Suppressor macrophage treated with lipopolysaccharide for 1 hour (primary cell): ENCODE results near the gene DAAM2.

Experiments
- DNase-seq, 3 donors: peaks; one replicate each; pipeline ENCODE4 v3.0.0-alpha.2; 2020 to 2022

Gene DAAM2

GRCh38 chr6:39913391-39913916 lies 121.3 kb downstream of the DAAM2 start:
- DNase-seq: no peak

DNA sequence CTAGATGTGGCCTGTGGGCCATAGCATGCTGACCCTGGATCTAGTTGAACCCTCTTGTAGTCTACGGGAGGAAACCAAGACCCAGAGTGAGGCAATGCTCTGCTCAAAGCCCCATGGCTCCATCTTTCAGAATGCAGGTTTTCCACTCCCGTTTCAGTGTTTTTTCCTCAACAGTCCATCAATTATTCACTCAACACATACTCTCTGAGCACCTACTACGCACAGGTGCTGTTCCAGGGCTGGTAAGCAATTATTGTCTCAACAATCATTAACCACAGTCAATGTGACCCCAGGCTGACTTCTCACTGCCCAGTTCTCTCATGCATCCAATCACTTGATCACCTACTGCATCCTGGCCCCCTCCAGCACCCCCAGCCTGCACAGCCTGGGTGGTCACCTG lies 122.1 kb downstream of the DAAM2 start:
- DNase-seq: no peak

GRCh38 chr6:39915866-39916265 lies 123.7 kb downstream of the DAAM2 start:
- no peak for DNase-seq

GRCh38 chr6:39917329-39917728 lies 125.2 kb downstream of the DAAM2 start:
- no peak for DNase-seq

GRCh38 chr6:39917981-39918380 lies 125.8 kb downstream of the DAAM2 start:
- no peak for DNase-seq

DNA sequence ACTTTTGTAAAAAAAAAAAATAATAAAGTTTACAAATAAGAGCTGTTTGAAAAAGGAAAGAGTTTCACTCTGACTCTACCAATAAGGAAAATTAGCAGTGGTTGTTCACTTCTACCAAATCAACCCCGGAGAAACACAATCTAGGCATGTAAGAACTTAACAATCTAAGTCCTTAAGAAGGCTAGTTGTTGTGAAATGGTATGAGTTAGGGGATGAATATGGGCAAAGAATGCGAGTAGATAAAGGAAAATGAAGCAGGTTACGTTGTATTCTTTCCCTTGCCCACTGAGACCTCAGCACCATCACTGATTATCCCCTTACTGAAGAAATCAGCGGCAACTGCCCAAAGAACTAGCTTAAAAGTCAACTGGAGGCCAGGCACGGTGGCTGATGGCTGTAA lies 126.7 kb downstream of the DAAM2 start:
- DNase-seq: no peak

DNA sequence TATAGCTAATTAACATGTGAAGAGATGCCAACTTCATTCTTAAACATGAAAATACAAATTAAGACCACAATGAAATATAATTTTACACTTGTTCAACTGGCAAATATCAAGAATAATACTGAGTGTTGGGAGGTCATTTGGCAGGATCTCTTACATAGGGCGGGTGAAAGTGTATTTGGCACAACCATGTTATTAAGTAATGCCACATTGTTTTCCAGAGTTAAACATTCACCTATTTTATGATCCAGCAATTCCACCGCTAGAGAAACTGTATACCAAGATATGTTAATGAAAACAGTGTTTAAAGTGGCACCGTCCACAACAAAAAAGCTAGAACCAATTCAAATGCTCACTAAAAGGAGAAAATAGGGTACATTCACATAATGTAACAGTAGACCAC lies 128.0 kb downstream of the DAAM2 start:
- DNase-seq: no peak

GRCh38 chr6:39922821-39923220 lies 130.6 kb downstream of the DAAM2 start:
- DNase-seq: no peak

GRCh38 chr6:39923394-39923793 lies 131.2 kb downstream of the DAAM2 start:
- no peak for DNase-seq

DNA sequence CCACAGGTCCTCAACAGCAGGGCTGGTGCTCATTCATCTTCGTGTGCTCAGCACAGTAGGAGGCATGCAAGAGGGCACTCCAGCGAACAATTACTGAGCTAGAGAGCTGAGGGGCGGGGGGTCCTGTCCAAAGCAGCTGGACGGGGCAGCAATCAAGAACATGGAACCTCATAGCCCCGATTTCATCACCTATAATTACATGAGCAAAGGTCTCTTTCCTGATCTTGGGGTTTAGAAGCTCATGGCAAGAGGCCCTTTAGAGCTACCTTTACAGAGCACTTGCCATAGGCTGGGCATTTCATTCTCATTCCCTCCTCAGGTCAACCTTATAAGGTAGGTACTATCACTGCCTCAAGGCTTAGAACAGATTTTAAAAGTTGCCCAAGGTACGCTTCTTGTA lies 131.7 kb downstream of the DAAM2 start:
- no peak for DNase-seq

GRCh38 chr6:39924283-39924682 lies 132.1 kb downstream of the DAAM2 start:
- no peak for DNase-seq

DNA sequence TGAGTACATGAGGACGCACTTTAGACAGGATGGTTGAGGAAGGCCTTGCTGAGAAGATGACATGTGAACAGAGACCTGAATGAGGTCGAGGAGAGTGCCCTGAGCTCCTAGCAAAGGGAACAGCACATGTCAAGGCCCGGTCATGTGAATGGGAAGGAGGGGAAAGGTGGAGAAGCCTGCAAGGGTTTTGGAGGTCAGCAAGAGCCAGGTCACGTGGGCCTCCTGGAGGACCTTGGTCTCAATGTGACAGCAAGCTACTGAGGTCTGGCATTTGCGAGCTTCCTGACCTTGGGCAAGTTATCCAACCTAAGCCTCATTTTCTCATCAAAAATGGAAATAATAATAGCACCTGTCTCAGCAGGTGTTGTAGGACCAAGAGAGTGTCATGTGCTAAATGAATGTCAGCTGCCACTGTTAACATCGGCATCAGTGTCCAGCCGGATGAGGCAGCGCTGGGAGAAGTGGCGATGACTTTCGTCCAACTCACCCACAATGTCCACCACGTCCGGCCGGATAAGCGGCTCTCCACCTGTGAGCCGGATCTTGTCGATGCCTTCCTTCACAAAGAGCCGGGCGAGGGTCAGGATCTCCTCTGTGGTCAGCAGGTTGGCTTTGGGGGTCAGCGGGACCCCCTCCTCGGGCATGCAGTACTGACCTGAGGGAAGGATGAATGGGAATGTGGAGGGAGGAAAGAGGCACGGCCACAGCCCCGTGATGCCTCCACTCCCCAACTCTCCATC lies 133.2 kb downstream of the DAAM2 start:
- no peak for DNase-seq

DNA sequence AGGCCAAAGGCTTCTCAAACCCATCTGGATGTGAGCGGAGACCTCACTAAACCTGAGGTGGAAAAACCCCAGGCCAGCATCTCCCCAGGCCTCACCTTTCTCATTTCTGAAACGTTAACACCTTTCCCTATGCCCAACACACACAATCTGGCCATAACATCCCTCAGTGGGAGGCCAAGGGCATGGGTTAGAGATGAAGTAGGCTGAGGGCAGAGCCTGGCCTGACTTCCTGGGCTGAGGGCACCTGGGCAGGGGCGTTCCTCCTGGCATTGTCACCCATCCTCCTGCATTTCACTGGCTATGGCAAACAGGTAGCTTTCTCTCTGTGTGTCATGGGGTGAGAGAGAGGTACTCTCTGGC lies 133.7 kb downstream of the DAAM2 start:
- no peak for DNase-seq

DNA sequence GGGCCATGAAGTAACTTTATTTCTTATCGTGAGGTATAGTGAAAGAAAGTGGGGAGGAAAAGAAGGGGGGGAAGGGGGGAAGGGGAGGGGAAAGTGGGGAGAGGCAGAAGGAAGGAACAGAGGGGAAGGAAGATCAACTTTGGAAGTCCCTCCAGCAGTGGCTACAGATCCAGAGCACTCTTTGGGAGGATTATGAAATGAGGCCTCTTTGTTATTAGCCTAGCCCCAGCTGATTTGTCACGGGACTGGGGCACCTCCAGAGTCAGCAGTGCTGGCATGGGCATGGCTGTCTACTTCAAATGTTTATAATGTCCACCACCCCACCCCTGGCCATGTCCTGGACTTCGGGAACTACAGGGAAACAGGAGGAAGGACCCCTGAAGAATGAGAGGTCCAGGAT lies 134.5 kb downstream of the DAAM2 start:
- no peak for DNase-seq

GRCh38 chr6:39927159-39927558 lies 135.0 kb downstream of the DAAM2 start:
- DNase-seq: no peak

GRCh38 chr6:39929039-39929732 lies 137.0 kb downstream of the DAAM2 start:
- no peak for DNase-seq

DNA sequence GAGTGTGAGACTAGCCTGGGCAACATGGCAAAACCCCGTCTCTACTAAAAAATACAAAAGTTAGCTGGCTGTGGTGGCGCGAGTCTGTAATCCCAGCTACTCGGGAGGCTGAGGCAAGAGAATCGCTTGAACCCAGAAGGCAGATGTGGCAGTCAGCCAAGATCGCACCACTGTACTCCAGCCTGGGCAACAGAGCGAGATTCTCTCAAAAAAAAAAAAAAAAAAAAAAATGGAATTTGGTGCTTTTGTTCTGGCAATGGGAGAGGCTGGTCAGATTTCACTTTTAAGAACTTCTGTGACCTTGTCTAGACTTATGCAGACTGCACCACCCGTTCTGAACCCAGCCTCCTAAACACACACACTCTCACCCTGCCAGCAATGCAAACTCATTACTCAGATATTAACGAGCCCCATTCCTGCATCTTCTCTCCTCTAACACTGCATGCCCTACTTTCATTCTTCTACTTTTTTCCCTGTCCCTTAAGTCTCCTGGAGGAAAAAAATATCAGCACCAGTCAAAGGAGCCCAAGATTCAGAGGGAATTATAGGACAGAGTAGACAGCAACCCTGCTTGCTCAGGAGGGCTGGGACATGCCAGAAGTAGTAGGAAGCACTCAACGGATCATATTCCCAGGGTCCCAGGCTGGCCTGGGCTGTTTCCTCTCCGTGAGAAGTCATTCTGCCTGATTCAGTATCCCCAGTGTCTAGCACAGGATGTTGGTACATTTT lies 137.7 kb downstream of the DAAM2 start:
- no peak for DNase-seq

GRCh38 chr6:39930540-39930939 lies 138.4 kb downstream of the DAAM2 start:
- no peak for DNase-seq

GRCh38 chr6:39931607-39932006 lies 139.4 kb downstream of the DAAM2 start:
- DNase-seq: no peak

- no peak for DNase-seq
Observed at GRCh38 chr6:39932386-39932910, 140.3 kb downstream of the DAAM2 start.

GRCh38 chr6:39933669-39934130 lies 141.5 kb downstream of the DAAM2 start:
- no peak for DNase-seq

DNA sequence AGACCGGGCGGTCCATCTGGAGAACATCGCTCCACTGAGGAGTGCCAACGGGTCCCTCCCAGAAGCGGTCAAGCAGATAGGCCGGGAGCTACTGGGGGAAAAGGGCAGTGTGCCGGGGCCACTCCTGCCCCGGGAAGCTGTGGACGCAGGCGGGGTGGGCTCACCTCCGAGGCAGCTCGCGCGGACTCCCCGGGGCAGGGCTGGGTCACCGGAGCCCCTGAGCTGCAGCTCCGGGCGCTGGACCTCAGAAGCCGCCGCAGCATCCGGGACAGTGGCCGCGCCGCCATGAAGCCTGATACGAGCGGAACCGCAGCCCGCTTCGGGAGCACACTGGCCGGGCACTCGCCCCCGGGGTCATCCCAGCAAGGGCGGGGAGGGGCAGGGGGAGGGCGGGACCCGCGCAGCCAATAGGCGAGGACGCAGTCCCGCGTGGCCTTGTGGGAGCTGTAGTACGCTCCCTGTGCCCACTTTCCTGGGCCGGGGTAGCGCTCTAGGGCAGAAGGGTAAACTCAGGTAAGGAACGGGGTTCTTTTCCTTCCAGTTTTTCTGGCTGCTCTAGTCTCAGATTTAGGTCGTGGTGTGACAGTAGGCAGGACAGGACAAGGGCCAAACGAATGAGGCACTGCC lies 142.1 kb downstream of the DAAM2 start, which contains the start of gene MOCS1:
MOCS1 (minus strand) TSS at position 332 of the 627 bp plus-strand sequence; CDS start at position 287, 45 bp downstream.
- DNase-seq: peak; percentile 36 to 70 (median 50)

GRCh38 chr6:39935241-39935640 lies 143.1 kb downstream of the DAAM2 start:
- DNase-seq: no peak
